Adrenal gland (tissue), 12 donors: ENCODE data around the gene KIF14. TPM values are rescaled to one million over a fixed set of nuclear protein-coding genes. Genes with fewer than 3 reads are reported as not detected.
"Not testable (repeated sequence)": the region's sequence is repeated elsewhere in the genome, so short reads cannot be mapped to it uniquely, and the experiment has no call there.

Experiments
- DNase-seq, 7 donors: peaks; one replicate each; pipeline ENCODE4 v3.0.0-alpha.2; 2019 to 2020
- H3K27ac ChIP-seq, 5 donors: fragments of 200-600 bp; sonication (generic) in 4 of 5; 1 replicate in 3 of 5; 2 replicates in 2 of 5; pipeline versions ENCODE4 v1.5.1 to v1.8.0; 2016 to 2020; ENCODE audit warnings: mild to moderate bottlenecking in 1 of 5
- H3K27me3 ChIP-seq: fragments of 200-600 bp; 2 replicates; pipeline ENCODE4 v1.8.0; 2021
- H3K36me3 ChIP-seq, 2 donors: fragments of 200-600 bp; replicated peaks in 1 of 2; 1 replicate in 1 of 2; 2 replicates in 1 of 2; pipeline versions ENCODE4 v1.5.1 to v1.8.0; 2018 to 2022
- H3K4me1 ChIP-seq, 2 donors: fragments of 200-600 bp; replicated peaks in 1 of 2; 1 replicate in 1 of 2; 2 replicates in 1 of 2; pipeline versions ENCODE4 v1.5.1 to v1.8.0; 2018 to 2021
- H3K4me3 ChIP-seq, 4 donors: fragments of 200-600 bp; sonication (generic) in 3 of 4; one replicate each; pipeline ENCODE4 v1.5.1; 2016 to 2018
- H3K9me3 ChIP-seq, 3 donors: fragments of 200-600 bp; sonication (generic) in 1 of 3; replicated peaks in 1 of 3; 1 replicate in 2 of 3; 2 replicates in 1 of 3; pipeline versions ENCODE4 v1.5.1 to v1.8.0; 2016 to 2021
- POLR2A ChIP-seq, 2 donors: fragments of 450-650 bp; IDR thresholded peaks; one replicate each; pipeline ENCODE4 v1.6.1; 2017; ENCODE audit warnings: antibody characterized with exemption in 2 of 2, mild to moderate bottlenecking in 2 of 2, moderate library complexity in 1 of 2
- WGBS, 4 donors: extraction: QIAGEN DNeasy Blood & Tissue Kit in 2 of 4; methylation state at CpG; one replicate each; pipeline versions ENCODE4 v1.1.5 to v1.1.7; 2013 to 2017; 5-methylcytosine and 5-hydroxymethylcytosine counted together
- intact Hi-C, 2 donors: fragments of 100-400 bp; cut with DNase I; formaldehyde crosslinking; loops; one replicate each; pipeline versions ENCODE4 v1.14.1 to v1.15.0; 2022 to 2023
- polyA plus RNA-seq, 3 donors: library from polyadenylated mRNA; stranded (reverse); fragments of 200-250 nt in 2 of 3; fragments of 350-450 nt in 1 of 3; fragmentation: Illumina TruSeq in 1 of 3; extraction: RNeasy Lipid Tissue Mini Kit (QIAGEN cat#74804) in 1 of 3; gene quantifications; one replicate each; pipeline ENCODE4 v1.2.3, GENCODE V29; 2013 to 2014
- total RNA-seq, 9 donors: library from RNA; depleted of rRNA in 4 of 9; stranded (reverse); fragments of >200 nt in 4 of 9; fragments of 120-200 nt in 1 of 9; fragmentation: NEBNext Ultra II Directional in 1 of 9; extraction: Animal tissue kit (Norgen Biotek cat#: 25700) in 1 of 9; gene quantifications; one replicate each; pipeline versions ENCODE4 v1.1.0 to v1.2.4, GENCODE V29; 2013 to 2023
- TF ChIP-seq, protein P1 (sequence below), 6 experiments: fragments of 450-650 bp in 4 of 6; fragments of 200-600 bp in 2 of 6; sonication (generic) in 1 of 6; IDR thresholded peaks; 1 replicate in 5 of 6; 2 replicates in 1 of 6; pipeline versions ENCODE4 v1.5.1 to v1.8.0; 2016 to 2021; ENCODE audit warnings: antibody characterized with exemption in 6 of 6, mild to moderate bottlenecking in 2 of 6, moderate library complexity in 1 of 6
- donor health status: healthy with polysubstance abuse.
- donor health status: Bipolar disorder and iron deficiency.
- donor health status: DM: yes; HTN: yes; CAD: no.
- donor health status: DM: no; HTN: no; CAD: no.
- donor health status: DM: no; HTN: no; CAD: no.
- donor health status: DM: yes; HTN: yes; CAD: no.

KIF14 gene
- total and polyA plus RNA-seq, 12 donors = 0.07 to 3.5 (median 0.32) TPM

DNA sequence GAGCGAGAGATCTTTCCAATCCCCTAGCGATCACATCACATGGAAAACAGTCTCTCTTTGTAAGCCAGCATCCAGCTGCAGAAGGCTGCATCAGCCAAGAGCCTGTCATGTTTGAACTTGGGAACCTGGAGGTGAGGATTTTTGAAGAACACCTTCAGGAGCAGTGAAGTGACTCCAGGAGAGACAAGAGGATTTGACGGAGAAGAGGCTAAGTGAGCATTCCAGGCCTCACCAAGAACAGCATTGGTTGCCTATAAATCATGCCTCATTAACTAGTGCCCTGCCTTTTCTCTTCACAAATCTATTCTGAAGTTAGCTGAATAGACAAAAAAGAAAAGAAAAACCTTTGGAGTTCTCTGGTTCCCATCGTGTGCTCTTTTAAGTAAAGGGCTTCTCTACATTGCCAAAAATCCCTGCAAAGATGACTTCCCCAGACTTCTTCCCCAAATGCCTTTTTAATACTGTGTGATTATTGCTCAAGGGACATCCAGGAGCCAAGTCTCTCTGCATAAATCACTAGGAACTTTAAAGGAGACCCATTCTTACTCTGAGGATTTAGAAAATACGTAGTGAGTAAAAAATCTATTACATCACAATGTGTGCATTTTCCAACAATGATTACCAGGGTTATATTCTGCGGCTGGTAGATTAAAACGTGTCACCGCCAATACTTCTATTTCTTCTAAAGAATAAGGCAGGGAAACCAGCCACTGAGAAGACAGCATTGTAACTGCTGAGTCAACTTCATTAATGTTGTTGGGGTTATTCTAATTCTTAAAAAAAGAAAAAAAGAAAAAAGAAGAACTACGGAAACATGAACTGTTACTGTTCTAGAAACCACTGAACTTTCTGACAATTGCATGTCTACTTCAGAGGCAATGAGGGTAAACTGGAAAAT, 95.2 kb downstream of the KIF14 start:
- Histone ChIP-seq H3K27me3 (no peaks in the 10 kb centered on the region), H3K9me3 (no peaks in the 10 kb centered on the region), H3K4me3 (no peak overlapping the region), H3K27ac (no peak overlapping the region), H3K36me3 (no peaks in the 10 kb centered on the region), H3K4me1 (no peaks in the 10 kb centered on the region)
- TF ChIP-seq, protein P1, sequence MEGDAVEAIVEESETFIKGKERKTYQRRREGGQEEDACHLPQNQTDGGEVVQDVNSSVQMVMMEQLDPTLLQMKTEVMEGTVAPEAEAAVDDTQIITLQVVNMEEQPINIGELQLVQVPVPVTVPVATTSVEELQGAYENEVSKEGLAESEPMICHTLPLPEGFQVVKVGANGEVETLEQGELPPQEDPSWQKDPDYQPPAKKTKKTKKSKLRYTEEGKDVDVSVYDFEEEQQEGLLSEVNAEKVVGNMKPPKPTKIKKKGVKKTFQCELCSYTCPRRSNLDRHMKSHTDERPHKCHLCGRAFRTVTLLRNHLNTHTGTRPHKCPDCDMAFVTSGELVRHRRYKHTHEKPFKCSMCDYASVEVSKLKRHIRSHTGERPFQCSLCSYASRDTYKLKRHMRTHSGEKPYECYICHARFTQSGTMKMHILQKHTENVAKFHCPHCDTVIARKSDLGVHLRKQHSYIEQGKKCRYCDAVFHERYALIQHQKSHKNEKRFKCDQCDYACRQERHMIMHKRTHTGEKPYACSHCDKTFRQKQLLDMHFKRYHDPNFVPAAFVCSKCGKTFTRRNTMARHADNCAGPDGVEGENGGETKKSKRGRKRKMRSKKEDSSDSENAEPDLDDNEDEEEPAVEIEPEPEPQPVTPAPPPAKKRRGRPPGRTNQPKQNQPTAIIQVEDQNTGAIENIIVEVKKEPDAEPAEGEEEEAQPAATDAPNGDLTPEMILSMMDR (IDR thresholded peaks at IDR 0.05) = no peak
- TF ChIP-seq POLR2A (IDR thresholded peaks at IDR 0.05) = no peak
- intact Hi-C loops = no loop called here
- 56 to 65% (median 61%) methylated on average over 9 of the region's 9 CpGs for WGBS, 4 donors
- DNase-seq = no peak

DNA sequence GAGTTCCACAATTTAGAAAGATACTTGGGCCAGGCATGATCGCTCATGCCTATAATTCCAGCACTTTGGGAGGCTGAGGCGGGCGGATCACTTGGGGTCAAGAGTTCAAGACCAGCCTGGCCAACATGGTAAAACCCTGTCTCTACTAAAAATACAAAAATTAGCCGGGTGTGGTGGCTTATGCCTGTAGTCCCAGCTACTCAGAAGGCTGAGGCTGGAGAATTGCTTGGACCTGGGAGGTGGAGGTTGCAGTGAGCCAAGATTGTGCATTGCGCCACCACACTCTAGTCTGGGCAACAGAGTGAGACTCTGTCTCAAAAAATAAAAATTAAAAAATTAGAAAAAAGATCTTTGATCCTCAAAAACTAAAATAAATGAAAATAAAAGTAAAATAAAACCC, 96.0 kb downstream of the KIF14 start:
- H3K27ac ChIP-seq, H3K36me3 ChIP-seq, H3K4me3 ChIP-seq, intact Hi-C loops, H3K9me3 ChIP-seq, H3K27me3 ChIP-seq, DNase-seq, H3K4me1 ChIP-seq: not testable (repeated sequence)
- WGBS, 4 donors = 80 to 89% (median 85%) methylated on average over 5 of the region's 5 CpGs

DNA sequence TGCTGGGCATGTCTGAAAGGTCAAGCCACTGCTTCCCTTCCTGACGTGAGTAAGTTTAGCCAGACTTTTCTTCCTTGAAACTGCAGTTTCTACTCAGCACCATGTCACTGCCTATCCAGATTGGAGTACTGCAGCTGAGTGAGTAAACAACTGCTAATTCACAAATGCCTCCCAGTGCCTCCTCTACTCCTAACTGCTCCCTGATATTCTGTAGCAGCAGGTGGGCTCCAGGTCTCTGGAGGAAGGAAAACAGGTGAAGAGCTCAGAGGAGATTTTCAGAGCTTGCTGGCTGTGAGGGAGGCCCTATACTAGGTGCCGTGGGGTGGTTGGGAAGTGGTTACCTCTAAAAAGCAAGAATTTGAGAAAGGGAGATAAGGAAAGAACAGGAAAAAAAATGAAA, 96.5 kb downstream of the KIF14 start:
- intact Hi-C loops = no loop called here
- Histone ChIP-seq H3K36me3 (no peaks in the 10 kb centered on the region), H3K27ac (no peak overlapping the region), H3K9me3 (no peaks in the 10 kb centered on the region), H3K27me3 (no peaks in the 10 kb centered on the region), H3K4me1 (no peaks in the 10 kb centered on the region), H3K4me3 (no peak overlapping the region)
- 71 to 81% (median 75%) methylated on average over 2 of the region's 2 CpGs for WGBS, 4 donors
- TF ChIP-seq POLR2A (IDR thresholded peaks at IDR 0.05) = no peak
- no peak for DNase-seq

DNA sequence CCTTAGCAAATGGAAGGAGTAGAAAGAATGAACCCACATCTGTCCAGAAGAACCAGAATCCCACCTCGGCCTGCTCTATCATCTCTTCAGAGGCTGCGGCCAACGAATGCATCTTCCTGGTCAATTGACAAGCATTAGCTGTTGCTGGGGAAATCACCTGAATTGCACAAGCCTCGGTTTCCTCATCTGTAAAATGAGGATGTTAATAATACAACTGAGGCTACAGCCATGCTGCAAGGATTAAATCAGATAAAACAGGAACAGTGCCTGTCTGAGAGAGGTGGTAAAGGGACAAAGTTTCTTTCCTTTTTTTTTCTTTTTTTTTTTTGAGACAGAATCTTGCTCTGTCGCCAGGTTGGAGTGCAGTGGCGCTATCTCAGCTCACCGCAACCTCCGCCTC, 99.8 kb downstream of the KIF14 start:
- intact Hi-C loops = no loop called here
- no peak overlapping the region for H3K4me3 ChIP-seq
- H3K4me1 ChIP-seq = no peaks in the 10 kb centered on the region
- H3K27ac ChIP-seq = no peak overlapping the region
- no peak for DNase-seq
- 76 to 85% (median 82%) methylated on average over 8 of the region's 8 CpGs for WGBS, 4 donors
- no peaks in the 10 kb centered on the region for H3K36me3 ChIP-seq
- no peaks in the 10 kb centered on the region for H3K9me3 ChIP-seq
- no peaks in the 10 kb centered on the region for H3K27me3 ChIP-seq
- no peak for TF ChIP-seq POLR2A (IDR thresholded peaks at IDR 0.05)
- TF ChIP-seq, protein P1 (IDR thresholded peaks at IDR 0.05) = no peak

DNA sequence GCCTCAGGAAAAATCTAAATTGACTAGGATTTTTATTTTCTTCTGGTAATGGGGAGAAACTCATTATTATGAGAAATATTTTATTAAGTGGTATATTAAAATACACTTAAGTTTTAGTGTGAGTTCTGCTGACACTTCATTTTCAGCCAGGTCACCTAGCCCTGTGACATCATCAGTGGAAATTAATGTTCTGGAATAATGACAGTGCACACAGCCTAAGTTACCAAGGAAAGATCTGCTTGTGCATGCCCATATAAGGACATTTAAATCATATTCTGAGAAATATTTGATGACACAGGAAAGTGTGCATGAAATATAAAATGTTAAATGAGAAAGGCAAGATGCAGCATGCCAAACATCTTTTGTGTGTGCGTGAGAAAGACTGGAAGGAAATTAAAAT, 102.0 kb downstream of the KIF14 start:
- H3K36me3 ChIP-seq = no peaks in the 10 kb centered on the region
- H3K4me3 ChIP-seq = no peak overlapping the region
- WGBS, 4 donors = 76 to 82% (median 78%) methylated on average over 1 of the region's 1 CpG
- H3K4me1 ChIP-seq = no peaks in the 10 kb centered on the region
- intact Hi-C loops = no loop called here
- H3K27me3 ChIP-seq = no peaks in the 10 kb centered on the region
- DNase-seq = no peak
- TF ChIP-seq, protein P1 (IDR thresholded peaks at IDR 0.05) = no peak
- TF ChIP-seq POLR2A (IDR thresholded peaks at IDR 0.05) = no peak
- no peak overlapping the region for H3K27ac ChIP-seq
- H3K9me3 ChIP-seq = no peaks in the 10 kb centered on the region
